NCI-H526 (cell line): ENCODE data around the gene PNP.
"Not testable (repeated sequence)": the region's sequence is repeated elsewhere in the genome, so short reads cannot be mapped to it uniquely, and the experiment has no call there.

Experiments used
- DNase-seq, 2 experiments: peaks; one replicate each; lab custom pipeline; 2025; lab: John Stamatoyannopoulos, UW

The PNP gene

GRCh38 chr14:20492486-20492885 is 23.3 kb downstream of the PNP start:
- no peak for DNase-seq

- DNase-seq, result no peak
Measured at GRCh38 chr14:20493634-20494033, 24.4 kb downstream of the PNP start.

DNA sequence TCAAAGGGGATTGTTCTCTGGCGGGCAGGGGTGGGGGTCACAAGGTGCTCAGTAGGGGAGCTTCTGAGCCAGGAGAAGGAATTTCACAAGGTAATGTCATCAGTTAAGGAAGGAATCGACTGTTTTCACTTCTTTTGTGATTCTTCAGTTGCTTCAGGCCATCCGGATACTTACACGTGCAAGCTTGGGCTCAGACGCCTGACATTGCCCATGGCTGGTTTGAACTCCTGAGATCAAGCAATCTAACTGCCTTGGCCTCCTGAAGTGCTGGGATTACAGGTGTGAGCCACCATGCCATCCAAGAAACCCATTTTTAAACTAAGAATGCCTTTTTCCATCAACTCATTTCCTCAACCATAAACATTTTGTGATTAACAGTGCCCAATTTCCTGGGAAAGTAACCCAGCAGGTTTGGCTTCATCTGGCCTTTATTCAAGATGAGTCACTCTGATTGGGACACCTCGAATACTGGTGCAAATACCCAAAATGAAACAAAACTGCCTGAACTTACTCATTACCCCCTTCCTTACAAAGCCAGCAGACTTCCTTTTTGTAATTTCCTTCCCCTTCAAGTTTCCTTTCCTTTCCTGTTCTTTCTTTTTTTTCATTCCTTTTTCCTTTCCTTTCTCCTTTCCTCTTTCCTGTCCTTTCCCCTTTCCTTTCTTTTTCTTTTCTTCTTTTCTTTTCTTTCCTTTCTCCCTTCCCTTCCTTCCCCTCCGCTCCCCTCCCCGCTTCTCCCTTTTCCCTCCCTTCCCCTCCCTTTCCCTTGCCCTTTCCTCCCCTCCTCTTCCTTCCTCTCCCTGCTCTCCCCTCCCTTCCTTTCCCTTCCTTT is 25.9 kb downstream of the PNP start:
- no peak for DNase-seq

- no peak for DNase-seq
Measured at GRCh38 chr14:20498622-20499021, 29.4 kb downstream of the PNP start.

DNA sequence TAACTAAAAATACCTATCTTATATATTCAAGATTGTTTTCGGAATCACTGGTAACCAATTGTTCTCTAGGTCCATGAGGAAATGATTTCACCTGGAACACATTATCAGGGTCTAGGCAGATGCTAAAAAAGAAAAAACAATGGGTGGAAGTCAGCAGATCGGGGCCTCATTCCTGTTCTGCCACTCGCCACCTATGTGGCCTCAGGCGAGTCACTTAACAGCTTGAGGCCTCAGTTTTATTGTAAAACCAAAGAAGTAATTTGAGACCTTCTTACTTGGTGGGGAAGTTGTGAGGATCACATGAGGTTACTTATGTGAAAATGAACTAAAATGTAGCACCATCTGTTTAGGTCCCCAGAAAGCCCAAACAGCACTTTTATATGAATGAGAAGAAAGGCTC is 29.9 kb downstream of the PNP start:
- no peak for DNase-seq

GRCh38 chr14:20499881-20500280 is 30.7 kb downstream of the PNP start:
- DNase-seq, result no peak

DNA sequence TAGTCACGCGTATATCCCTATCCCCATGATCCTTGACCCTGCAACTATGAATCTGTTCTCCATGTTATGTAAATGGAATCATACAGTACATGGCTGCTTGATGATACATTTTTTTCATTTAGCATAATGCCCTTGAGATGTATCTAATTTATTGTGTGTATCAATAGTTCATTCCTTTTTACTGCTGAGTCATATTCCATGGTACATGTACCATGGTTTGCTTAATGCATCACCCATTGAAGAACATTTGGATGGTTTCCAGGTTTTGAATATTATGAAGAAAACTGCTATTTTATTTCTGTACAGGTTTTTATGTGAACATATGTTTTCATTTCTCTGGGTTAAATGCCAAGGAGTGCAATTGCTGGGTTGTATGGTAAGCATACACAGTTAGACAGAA is 32.1 kb downstream of the PNP start:
- DNase-seq, result no peak

DNA sequence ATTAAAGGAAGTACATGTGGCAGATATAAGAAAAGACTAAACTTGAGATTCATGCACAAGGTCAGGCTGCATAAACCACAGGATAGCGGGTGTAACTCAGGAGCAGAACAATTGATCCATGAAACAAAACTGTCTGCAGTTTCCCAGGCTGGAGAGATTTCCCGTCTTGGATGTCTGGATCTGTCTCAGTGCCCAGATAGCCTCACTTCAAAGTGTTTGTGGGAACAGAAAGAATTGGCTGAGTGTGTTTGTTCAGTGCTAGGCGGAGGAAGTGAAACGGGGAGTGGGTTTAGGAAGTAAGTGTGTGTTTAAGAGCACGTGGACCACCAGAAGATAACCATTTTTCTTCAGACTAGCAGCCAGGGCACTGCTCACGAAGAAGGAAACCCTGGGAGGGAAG is 34.7 kb downstream of the PNP start:
- no peak for DNase-seq

- not testable (repeated sequence) for DNase-seq
Measured at GRCh38 chr14:20506276-20506675, 37.1 kb downstream of the PNP start.

GRCh38 chr14:20506752-20507151 is 37.5 kb downstream of the PNP start:
- not testable (repeated sequence) for DNase-seq

DNA sequence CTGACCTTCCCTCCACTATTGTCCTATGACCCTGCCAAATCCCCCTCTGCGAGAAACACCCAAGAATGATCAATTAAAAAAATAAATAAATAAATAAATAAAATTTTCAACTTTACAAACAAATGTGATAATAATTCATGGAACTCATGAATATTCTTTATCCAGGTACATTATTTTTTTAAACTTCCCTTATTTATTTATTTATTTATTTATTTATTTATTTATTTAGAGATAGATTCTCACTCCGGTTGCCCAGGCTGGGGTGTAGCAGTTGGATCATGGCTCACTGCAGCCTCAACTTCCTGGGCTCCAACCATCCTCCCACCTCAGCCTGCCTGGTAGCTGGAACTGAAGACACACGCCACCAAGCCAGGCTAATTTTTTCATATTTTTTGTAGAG is 38.3 kb downstream of the PNP start:
- not testable (repeated sequence) for DNase-seq

GRCh38 chr14:20508367-20508766 is 39.2 kb downstream of the PNP start:
- no peak for DNase-seq

DNA sequence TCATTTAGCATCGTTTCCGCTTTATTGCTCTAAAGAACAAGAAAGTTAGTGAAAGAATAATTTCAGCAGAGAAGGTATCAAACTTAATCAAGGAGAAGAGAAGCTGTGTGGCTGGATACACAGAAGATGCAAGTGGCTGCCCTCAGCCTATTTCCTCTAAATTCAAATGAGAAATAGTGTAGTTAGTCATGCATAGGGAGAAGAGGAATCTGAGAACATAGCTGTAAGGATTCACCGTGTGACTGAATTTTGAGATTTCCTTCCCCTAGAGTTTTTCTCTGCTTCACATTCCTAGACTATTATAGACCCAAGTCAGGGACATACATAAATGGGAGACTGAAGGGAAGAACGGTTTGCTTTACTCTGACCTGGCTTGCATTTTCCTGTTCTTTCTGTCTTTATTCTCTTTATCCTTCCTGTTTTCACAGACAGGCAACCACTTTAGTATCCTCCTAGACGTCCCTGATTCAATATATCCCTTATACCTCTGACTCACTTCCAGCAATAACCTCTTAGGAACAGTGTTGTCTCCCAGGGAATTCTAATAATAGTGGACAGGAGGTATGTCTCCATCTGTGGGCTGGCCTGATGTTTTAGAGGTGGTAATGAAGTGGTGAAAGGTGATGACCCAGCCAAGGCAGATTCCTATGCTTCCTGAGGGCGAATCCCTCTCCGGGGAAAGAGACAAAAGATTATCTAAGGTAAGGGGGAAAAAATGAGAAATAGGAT is 43.1 kb downstream of the PNP start:
- no peak for DNase-seq

DNA sequence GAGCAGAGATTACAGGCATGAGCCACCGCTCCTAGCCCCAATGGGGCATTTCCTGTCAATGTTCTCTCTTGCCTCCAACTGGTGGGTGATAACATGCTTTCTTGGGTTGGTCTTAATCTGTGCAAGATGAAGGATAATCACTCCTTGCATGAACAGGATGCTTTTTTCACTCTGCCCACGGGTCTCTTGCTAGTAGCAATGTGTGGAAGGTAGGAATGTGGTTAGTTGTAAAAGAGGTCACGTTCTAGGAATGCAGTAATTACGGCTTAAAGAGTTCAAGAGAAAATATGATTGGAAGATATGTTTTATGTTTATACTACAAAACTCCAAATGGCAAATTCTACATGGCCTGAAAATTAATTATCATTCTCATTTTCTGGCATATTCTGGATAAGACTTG is 46.6 kb downstream of the PNP start:
- no peak for DNase-seq

DNA sequence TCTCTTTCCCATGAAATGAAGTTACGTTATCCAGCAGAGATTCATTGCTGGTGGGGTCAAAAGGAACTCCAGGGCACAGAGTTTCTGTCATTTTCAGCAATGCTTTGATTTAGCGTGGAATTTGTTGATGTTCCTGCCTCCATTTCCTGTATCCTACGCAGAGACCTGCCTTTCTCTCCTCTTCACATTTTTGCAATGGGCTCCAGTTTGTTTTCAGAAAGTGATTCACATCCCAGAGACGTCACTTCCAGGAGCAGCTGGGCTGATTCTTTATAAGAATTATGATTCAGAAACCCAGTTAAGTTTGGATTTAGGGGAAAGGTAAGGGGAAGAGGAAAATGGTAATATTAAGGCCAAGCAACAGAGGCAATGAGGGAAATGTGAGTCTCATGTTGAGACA is 47.7 kb downstream of the PNP start:
- no peak for DNase-seq

- DNase-seq, result no peak
Measured at GRCh38 chr14:20522332-20522731, 53.1 kb downstream of the PNP start.

- DNase-seq, result no peak
Measured at GRCh38 chr14:20524027-20524426, 54.8 kb downstream of the PNP start.
